Bronchial epithelial cell (primary cell): ENCODE results near the gene ATXN2. TPM values are rescaled to one million over a fixed set of nuclear protein-coding genes. Genes with fewer than 3 reads are reported as not detected.

Source experiments
- DNase-seq: peaks from one replicate; pipeline ENCODE4 v3.0.0-alpha.2; 2010; ENCODE audit warnings: low read depth
- FAIRE-seq: peaks from 2 replicates; lab custom pipeline; 2011; peaks lifted over from hg19 to GRCh38; lab: Jason Lieb, UNC
- H3K27me3 ChIP-seq: 2 replicates; pipeline ENCODE4 v1.5.1; 2011; ENCODE audit warnings: low read length; ENCODE audit not compliant: control insufficient read depth, insufficient read depth
- H3K36me3 ChIP-seq: 2 replicates; pipeline ENCODE4 v1.5.1; 2011; ENCODE audit warnings: low read length; ENCODE audit not compliant: control insufficient read depth, insufficient read depth
- H3K4me3 ChIP-seq: 2 replicates; pipeline ENCODE4 v1.5.1; 2011; ENCODE audit warnings: mild to moderate bottlenecking, low read depth, low read length, control low read depth
- CTCF ChIP-seq: IDR thresholded peaks from 2 replicates; pipeline ENCODE4 v1.5.1; 2011; ENCODE audit warnings: mild to moderate bottlenecking, moderate library complexity, low read length, control low read depth, inconsistent platforms; ENCODE audit not compliant: insufficient read depth, severe bottlenecking
- total RNA-seq: library from RNA; depleted of rRNA; stranded (reverse); fragments of >200 nt; gene quantifications from 2 replicates; pipeline ENCODE4 v1.2.1, GENCODE V29; 2014

ATXN2 gene
- total RNA-seq, 1 donor from 2014 or later, result 8.7 TPM

GRCh38 chr12:111640506-111640905 is 41.4 kb upstream of the ATXN2 start:
- no peaks in the 10 kb centered on the region for H3K27me3 ChIP-seq
- TF ChIP-seq CTCF, result no peak
- DNase-seq, result no peak
- no peak for FAIRE-seq
- no peak overlapping the region for H3K4me3 ChIP-seq
- peaks cover 5% of the 10 kb centered on the region for H3K36me3 ChIP-seq

GRCh38 chr12:111638556-111638955 is 39.4 kb upstream of the ATXN2 start:
- Histone ChIP-seq H3K4me3 (no peak overlapping the region), H3K36me3 (peaks cover 1% of the 10 kb centered on the region), H3K27me3 (no peaks in the 10 kb centered on the region)
- DNase-seq (no peak), FAIRE-seq (no peak)
- TF ChIP-seq CTCF, result no peak

- DNase-seq (no peak), FAIRE-seq (no peak)
- TF ChIP-seq CTCF, result no peak
- H3K36me3 ChIP-seq, result no peaks in the 10 kb centered on the region
- no peak overlapping the region for H3K4me3 ChIP-seq
- H3K27me3 ChIP-seq, result no peaks in the 10 kb centered on the region
These were observed 37.3 kb upstream of the ATXN2 start for GRCh38 chr12:111636209-111636945.

- no peak for TF ChIP-seq CTCF
- FAIRE-seq (no peak), DNase-seq (no peak)
- Histone ChIP-seq H3K36me3 (no peaks in the 10 kb centered on the region), H3K4me3 (no peak overlapping the region), H3K27me3 (no peaks in the 10 kb centered on the region)
These were observed 36.4 kb upstream of the ATXN2 start for GRCh38 chr12:111635524-111635923.

- TF ChIP-seq CTCF, result no peak
- H3K36me3 ChIP-seq, result no peaks in the 10 kb centered on the region
- H3K4me3 ChIP-seq, result no peak overlapping the region
- no peak for DNase-seq
- H3K27me3 ChIP-seq, result no peaks in the 10 kb centered on the region
- FAIRE-seq, result no peak
These were observed 29.6 kb upstream of the ATXN2 start for GRCh38 chr12:111628505-111629260.
